Glutamatergic neuron (in vitro differentiated cells): Measurements from ENCODE around the gene SPATA25. TPM values are rescaled to one million over a fixed set of nuclear protein-coding genes. Genes with fewer than 3 reads are reported as not detected.

Experiments
- DNase-seq: peaks from one replicate; pipeline ENCODE4 v3.0.0; 2022
- H3K27ac Mint-ChIP-seq: one replicate; pipeline ENCODE4 v1.8.0; 2020; ENCODE audit warnings: mild to moderate bottlenecking, mixed read lengths, inconsistent platforms; ENCODE audit not compliant: unreplicated experiment
- H3K27me3 Mint-ChIP-seq: one replicate; pipeline ENCODE4 v1.8.0; 2020; ENCODE audit warnings: mild to moderate bottlenecking, moderate library complexity, mixed read lengths, inconsistent platforms; ENCODE audit not compliant: unreplicated experiment
- H3K36me3 Mint-ChIP-seq: one replicate; pipeline ENCODE4 v1.8.0; 2020; ENCODE audit warnings: mild to moderate bottlenecking, mixed read lengths, inconsistent platforms; ENCODE audit not compliant: unreplicated experiment
- H3K4me1 Mint-ChIP-seq: one replicate; pipeline ENCODE4 v1.8.0; 2020; ENCODE audit warnings: mild to moderate bottlenecking, low read depth, mixed read lengths, inconsistent platforms; ENCODE audit not compliant: unreplicated experiment
- H3K4me3 Mint-ChIP-seq: one replicate; pipeline ENCODE4 v1.8.0; 2020; ENCODE audit warnings: mild to moderate bottlenecking, mixed read lengths, inconsistent platforms; ENCODE audit not compliant: unreplicated experiment
- H3K9me3 Mint-ChIP-seq: one replicate; pipeline ENCODE4 v1.8.0; 2020; ENCODE audit warnings: mild to moderate bottlenecking, moderate library complexity, mixed read lengths, inconsistent platforms; ENCODE audit not compliant: unreplicated experiment
- total RNA-seq: library from RNA; stranded (reverse); fragmentation: NEBNext Ultra II Directional; extraction: Animal tissue kit (Norgen Biotek cat#: 25700); gene quantifications from one replicate; pipeline ENCODE4 v1.2.1, GENCODE V29; 2021; ENCODE audit not compliant: unreplicated experiment
- TF ChIP-seq, protein P1 (sequence below): fragments of 200-600 bp; sonication (generic); IDR thresholded peaks from one replicate; pipeline ENCODE4 v1.5.0; 2021; ENCODE audit not compliant: partially characterized antibody, unreplicated experiment

The SPATA25 gene
- total RNA-seq, 1 donor from 2014 or later = 1.2 TPM

DNA sequence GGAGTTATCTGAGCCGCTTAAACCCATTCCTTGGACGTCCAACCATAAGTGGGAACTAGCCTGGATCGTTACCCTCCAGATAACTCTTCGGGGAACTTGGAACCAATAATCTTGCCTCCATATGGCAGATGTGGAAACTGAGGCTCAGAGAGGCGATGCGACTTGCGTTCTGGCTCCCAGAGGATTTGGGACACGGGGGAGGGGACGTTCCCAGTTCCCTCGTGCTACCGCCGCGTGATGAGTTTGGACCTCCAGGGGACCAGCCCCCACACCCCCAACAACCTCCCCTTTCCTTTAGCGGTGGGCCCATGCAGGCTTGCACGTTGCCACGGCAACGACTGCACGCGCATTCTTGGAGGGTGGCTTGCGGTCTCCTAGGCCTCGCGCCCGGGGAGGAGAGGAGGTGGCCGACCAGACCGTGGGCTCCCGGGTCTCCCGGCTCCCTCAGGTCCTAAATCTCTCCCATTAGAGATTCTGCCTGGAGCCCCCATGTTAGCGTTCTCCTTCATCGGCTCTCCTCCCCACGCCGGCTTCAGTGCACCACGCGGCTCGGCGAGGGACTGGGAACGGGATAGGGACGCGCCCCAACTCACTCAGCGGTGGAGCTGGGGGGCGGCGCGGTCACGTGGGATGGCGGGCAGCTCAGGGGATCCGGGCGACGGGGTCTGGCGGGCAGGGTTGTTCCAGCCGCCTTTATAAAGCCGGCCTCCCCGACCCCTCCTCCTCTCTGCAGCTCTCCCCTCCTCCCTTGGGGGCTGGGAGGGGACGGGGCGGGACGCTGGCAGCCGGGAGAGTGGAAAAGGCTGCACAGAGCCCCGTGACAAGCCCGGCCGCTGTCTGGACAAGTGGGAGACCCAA, 24.3 kb upstream of the SPATA25 start, which contains the start of gene PLTP:
Gene PLTP (minus strand): TSS at position 670 of the 858 bp plus-strand sequence. CDS start 703 bp downstream, outside the sequence.
- peaks cover 3% of the 10 kb centered on the region for H3K4me1 Mint-ChIP-seq
- peaks cover 1% of the 10 kb centered on the region for H3K9me3 Mint-ChIP-seq
- peak; percentile 76 for DNase-seq
- H3K27me3 Mint-ChIP-seq = peaks cover 4% of the 10 kb centered on the region
- peak within 1 kb of the TSS; percentile 28 for H3K27ac Mint-ChIP-seq
- TF ChIP-seq, protein P1, sequence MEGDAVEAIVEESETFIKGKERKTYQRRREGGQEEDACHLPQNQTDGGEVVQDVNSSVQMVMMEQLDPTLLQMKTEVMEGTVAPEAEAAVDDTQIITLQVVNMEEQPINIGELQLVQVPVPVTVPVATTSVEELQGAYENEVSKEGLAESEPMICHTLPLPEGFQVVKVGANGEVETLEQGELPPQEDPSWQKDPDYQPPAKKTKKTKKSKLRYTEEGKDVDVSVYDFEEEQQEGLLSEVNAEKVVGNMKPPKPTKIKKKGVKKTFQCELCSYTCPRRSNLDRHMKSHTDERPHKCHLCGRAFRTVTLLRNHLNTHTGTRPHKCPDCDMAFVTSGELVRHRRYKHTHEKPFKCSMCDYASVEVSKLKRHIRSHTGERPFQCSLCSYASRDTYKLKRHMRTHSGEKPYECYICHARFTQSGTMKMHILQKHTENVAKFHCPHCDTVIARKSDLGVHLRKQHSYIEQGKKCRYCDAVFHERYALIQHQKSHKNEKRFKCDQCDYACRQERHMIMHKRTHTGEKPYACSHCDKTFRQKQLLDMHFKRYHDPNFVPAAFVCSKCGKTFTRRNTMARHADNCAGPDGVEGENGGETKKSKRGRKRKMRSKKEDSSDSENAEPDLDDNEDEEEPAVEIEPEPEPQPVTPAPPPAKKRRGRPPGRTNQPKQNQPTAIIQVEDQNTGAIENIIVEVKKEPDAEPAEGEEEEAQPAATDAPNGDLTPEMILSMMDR = no peak
- no peaks in the 10 kb centered on the region for H3K36me3 Mint-ChIP-seq
- peak within 1 kb of the TSS; percentile 83 for H3K4me3 Mint-ChIP-seq

DNA sequence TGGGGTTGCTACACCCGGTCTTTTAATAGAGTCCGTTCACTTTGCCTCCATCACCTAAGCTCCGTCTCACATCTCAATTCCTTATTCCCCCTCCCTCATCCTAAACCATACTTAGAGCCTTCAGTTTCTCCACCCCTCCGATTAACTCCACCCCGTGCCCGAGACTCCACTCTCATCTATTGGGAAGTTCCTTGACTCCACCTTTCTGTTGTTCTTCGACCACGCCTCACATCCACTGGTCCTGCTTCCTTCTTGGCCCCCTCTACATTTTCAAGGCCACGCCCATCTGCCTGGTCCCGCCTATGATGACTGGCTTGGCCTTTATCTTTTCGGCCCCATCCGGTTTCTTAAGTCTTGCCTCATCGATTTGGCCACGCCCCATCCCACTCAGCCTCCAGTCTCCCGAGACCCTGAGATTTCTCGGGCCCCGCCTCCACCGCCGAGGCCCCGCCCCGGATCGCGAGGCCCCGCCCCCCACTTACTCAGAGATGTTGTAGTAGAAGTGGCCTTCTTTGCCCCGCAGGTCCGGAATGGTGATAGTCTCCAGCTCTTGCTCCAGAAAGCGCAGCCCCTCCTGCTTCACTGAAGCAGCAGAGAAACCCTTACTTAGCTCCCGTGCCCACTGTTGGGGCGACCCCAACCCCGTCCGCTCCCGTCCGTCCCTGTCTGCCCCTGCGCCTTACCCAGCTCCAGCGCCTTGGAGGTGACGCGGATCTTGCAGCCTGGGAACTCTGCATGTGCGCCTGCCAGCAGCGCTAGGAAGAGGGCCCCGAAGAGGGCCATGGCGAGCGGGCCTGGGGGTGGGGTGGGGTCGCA, 23.5 kb upstream of the SPATA25 start:
- peaks cover 4% of the 10 kb centered on the region for H3K27me3 Mint-ChIP-seq
- H3K36me3 Mint-ChIP-seq = no peaks in the 10 kb centered on the region
- peak overlapping the region; percentile 91 for H3K27ac Mint-ChIP-seq
- H3K4me1 Mint-ChIP-seq = peaks cover 3% of the 10 kb centered on the region
- TF ChIP-seq, protein P1 = no peak
- peak; percentile 95 for DNase-seq
- H3K9me3 Mint-ChIP-seq = peaks cover 1% of the 10 kb centered on the region
- H3K4me3 Mint-ChIP-seq = peak overlapping the region; percentile 83

DNA sequence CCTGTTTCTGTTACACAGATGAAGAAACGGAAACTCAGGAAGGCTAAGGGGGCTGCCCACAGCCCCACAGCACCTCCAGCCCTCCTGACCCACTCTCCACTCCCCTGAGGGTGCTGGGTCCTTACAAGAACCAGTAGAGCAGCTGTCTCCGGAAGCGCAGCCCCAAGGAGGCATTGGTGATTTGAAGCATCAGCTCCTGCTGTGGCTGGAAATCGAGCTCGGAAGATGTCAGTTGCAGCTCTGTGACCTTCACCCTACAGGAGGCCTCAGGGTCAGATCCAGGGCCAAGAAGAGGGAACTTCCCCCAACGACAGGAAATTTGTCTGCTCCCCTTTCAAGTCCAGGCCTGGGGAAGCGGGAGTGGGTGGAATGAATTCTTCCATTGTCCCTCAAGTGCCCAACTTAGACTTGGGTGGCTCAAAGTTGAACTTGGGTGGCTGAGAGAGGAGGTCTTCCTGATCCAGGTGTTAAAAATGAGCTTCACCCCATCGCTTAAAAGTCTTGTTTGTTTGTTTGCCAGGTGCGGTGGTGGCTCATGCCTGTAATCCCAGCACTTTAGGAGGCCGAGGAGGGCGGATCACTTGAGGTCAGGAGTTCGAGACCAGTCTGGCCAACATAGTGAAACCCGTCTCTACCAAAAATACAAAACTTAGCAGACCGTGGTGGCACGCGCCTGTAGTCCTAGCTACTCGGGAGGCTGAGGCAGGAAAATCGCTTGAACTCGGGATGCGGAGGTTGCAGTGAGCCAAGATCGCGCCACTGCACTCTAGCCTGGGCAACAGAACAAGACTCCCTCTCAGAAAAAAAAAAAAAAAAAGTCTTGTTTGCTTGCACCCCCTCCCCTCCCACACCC, 22.6 kb upstream of the SPATA25 start:
- Mint-ChIP-seq H3K9me3 (peaks cover 2% of the 10 kb centered on the region), H3K27me3 (peaks cover 4% of the 10 kb centered on the region), H3K27ac (peak overlapping the region; percentile 91), H3K36me3 (no peaks in the 10 kb centered on the region), H3K4me3 (peak overlapping the region; percentile 83), H3K4me1 (peaks cover 3% of the 10 kb centered on the region)
- TF ChIP-seq, protein P1 = no peak
- DNase-seq = no peak

DNA sequence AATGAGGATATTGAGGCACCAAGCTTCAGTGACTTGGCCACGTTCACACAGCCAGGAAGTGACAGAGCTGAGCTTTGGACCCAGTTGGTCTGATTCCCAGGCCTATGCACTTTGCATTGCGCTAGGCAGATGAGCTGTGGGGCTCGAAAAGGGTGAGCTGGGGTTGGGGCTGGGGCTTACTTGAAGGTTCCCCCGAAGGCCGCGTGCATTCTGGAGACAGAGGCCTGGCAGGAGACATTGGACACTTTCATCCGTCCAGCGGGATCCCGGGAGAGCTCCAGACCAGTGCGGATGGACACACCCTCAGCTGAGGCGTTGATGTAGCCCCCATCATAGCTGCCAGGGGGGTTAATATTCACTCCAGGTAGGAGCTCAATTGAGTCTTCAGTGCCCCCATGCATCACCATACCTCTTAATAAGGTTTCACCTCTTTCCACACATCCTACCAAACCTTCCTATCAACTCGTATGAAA, 21.9 kb upstream of the SPATA25 start:
- no peak overlapping the region for H3K4me3 Mint-ChIP-seq
- H3K9me3 Mint-ChIP-seq = peaks cover 3% of the 10 kb centered on the region
- TF ChIP-seq, protein P1 = no peak
- DNase-seq = no peak
- H3K27ac Mint-ChIP-seq = no peak overlapping the region
- no peaks in the 10 kb centered on the region for H3K36me3 Mint-ChIP-seq
- peaks cover 4% of the 10 kb centered on the region for H3K27me3 Mint-ChIP-seq
- H3K4me1 Mint-ChIP-seq = peaks cover 3% of the 10 kb centered on the region
